T47D (cell line): ENCODE data around the gene DDX39A.

ENCODE experiments used
- DNase-seq, 2 experiments: peaks; one replicate each; pipeline versions ENCODE4 v3.0.0 to v3.0.0-alpha.2; 2011 to 2012; ENCODE audit warnings: low read depth in 1 of 2, low spot score in 1 of 2
- JUND ChIP-seq: IDR thresholded peaks from 2 replicates; pipeline ENCODE4 v1.6.1; 2012; ENCODE audit warnings: low read depth
- in situ Hi-C: cut with HindIII; loops from 2 replicates; pipeline ENCODE4 v1.10.0; 2016; ENCODE audit warnings: low sequenced_read_pairs, low pct_unique_long_range_greater_than_20kb

Gene DDX39A

DNA sequence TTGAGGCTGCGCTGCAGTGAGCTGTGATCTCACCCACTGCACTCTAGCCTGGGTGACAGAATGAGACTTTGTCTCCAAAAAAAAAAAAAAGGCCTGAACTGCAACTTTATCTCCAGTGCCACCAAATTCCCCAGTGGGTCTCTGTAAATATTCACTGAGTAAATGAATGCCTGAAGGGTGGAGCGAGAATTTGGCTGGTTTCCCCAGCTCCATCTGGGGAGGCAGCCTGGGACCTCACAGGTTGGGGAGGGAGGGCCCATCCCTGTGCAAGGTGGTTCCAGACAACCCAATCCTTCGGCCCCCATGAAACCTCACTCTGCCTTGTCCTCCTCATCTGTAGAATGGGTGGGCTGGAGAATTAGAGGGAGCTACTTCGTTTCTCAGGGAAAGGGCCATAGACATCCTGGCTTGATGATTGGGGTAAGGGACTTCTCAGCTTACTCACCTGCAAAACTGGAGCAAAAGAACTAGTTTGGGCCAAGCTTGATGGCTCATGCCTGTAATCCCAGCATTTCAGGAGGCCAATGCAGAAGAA, 9.8 kb upstream of the DDX39A start:
- in situ Hi-C loops, result no loop called here

DNA sequence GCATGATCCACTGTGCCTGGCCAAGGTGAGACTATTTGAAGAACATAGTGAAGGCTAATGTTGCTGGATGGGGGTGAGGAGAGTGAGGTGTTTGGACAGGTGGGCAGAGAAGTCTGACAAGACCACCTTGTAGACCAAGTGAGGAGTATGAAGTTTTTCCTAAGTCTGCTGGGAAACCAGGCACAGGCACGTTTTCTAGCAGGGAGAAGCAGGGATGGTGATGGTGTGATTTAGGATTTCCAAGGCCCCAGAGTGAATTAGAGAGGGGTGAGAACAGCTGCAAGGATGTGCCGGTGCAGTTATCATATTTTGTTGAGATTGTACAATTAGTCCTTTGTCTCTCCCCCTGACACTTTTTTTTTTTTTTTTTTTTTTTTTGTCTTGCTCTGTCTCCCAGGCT, 8.3 kb upstream of the DDX39A start:
- no peak for DNase-seq
- no peak for TF ChIP-seq JUND
- in situ Hi-C loops, result no loop called here

More for the DNA sequence above, 9.8 kb upstream of the DDX39A start:
- no peak for DNase-seq
- TF ChIP-seq JUND, result no peak

DNA sequence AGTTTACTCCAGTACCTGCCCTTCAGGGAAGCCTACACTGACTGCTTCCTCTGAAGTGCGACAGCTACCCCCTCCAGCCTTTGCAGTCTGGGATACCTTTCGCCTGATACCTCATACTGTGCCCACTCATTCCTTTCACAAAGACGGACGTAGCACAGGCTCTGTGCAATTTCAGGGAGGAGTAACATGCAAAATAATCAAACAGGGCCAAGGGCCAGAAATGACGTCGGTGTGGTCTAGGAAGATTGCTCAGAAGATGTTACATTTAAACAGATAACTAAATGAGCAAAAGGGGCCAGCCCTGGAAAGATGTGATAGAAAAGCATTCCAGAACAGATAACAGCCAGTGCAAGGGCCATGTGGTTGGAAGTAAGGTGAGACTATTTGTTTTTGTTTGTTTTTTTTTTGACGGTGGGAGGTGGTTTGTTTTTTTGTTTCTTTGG, 6.6 kb upstream of the DDX39A start:
- in situ Hi-C loops, result no loop called here
- no peak for TF ChIP-seq JUND
- no peak for DNase-seq

DNA sequence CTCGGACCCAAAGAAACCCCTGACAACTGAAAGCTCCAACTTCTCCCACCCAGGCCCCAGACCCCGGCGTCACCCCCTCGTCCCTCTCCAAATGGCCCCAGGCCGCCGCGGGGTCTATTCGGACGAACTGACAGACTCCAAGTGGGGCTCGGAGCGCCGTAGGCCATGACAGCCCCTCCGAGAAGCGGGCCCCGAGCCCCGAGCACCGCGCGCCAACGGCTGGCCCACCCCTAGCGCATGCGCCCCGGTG, 360 bp downstream of the DDX39A start:
- in situ Hi-C loops, result no loop called here
- peak in 1 of 2 experiments; percentile 56 for DNase-seq
- TF ChIP-seq JUND, result no peak

DNA sequence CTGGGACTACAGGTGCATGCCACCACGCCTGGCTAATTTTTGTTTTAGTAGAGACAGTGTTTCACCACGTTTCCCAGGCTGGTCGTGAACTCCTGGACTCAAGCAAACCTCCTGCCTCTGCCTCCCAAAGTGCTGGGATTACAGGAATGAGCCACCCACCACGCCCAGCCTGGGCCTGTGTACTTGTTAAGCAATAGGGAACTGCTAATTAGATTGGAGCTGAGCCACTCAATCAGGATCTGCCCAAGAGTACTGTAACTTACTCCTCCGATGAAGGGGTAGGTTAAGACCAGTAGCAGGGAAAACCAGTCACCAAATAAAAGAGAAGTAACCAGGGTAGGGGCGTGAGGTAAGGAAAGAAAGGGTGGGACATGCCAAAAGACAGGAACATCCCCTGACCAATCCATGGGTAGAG, 2.3 kb downstream of the DDX39A start:
- no peak for DNase-seq
- no peak for TF ChIP-seq JUND
- in situ Hi-C loops, result no loop called here

DNA sequence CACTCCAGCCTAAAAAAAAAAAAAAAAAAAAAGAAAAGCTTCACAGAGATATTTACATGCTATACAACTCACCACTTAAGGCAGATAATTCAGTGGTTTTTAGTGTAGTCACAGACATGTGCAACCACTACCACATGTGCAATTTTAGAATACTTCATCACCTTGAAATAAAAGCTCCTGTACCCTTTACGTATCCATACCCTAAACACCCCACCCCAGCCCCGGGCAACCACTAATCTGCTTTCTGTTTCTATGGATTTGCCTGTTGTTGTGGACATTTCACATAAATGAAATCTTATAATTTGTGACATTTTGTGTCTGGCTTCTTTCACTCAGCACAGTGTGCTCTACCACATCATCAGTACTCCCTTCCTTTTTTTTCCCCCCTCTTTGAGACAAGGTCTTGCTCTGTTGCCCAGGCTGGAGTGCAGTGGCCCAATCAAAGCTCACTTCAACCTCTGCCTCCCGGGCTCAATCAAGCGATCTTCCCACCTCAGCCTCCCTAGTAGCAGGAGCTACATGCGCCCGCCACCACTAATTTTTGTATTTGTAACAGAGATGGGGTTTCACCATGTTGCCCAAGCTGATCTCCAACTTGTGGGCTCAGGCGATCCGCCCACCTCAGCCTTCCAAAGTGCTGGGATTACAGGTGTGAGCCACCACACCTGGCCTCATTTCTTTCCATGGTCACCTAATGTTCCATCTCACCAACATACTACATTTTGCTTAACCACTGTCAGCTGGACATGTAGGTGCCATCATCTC, 4.0 kb downstream of the DDX39A start:
- in situ Hi-C loops, result no loop called here
- TF ChIP-seq JUND, result no peak
- no peak for DNase-seq

DNA sequence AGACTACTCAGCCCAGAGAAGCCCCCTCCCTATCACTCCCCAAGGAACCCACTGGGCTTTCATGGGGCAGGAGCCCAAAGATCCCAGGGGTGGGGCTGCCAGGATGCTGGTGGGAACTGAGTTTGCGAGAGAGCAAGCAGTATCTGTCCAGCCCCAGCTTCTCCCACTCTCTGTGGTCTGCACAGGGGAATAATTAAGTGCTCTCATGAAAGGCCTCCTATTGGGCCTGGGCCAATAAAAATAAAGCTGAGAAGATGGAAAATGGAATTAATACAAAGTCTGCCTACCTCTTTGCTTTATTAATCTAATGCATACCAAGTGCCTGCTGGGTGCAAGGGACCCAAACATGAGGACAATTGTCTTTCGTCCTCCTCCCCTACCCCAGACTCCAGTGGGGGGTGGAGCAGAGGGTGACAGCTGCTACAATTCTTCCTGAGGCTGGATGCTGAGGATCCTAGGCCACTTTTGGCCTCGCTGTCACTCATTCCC, 5.4 kb downstream of the DDX39A start:
- in situ Hi-C loops, result no loop called here
- no peak for TF ChIP-seq JUND
- no peak for DNase-seq

DNA sequence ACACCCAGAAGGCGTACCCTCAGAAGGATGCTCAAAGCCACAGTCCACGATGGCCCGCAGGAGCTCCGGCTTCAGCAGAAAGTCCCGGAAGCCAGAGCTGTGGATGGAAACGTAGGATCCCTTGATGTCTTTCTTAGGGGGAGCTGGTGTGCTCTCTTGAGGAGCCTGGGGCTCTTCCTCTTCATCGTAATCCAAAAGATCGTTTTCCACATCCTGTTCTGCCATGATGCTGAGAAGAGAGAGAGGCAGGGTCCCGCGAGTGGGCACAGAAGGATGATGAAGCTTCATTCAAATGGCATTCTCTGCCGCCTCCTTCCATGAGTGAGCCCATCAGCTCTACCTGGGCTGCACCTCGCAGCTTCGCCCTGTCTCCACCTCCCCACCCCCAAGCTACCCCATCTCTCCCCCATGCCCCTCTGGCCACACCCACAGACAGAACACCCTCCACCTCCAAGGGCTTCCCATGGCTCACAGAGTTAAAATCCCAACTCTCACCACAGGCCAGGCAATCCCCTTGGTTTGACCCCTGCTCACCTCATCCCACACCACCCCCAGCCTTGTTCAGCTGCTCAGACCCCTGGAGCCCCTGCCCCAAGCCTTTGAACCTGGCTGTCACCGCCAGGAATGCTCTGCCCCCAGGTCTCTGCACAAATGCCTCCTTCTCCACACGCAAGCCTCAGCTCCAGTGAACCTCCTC, 6.0 kb downstream of the DDX39A start:
- no peak for TF ChIP-seq JUND
- no peak for DNase-seq
- in situ Hi-C loops, result no loop called here

DNA sequence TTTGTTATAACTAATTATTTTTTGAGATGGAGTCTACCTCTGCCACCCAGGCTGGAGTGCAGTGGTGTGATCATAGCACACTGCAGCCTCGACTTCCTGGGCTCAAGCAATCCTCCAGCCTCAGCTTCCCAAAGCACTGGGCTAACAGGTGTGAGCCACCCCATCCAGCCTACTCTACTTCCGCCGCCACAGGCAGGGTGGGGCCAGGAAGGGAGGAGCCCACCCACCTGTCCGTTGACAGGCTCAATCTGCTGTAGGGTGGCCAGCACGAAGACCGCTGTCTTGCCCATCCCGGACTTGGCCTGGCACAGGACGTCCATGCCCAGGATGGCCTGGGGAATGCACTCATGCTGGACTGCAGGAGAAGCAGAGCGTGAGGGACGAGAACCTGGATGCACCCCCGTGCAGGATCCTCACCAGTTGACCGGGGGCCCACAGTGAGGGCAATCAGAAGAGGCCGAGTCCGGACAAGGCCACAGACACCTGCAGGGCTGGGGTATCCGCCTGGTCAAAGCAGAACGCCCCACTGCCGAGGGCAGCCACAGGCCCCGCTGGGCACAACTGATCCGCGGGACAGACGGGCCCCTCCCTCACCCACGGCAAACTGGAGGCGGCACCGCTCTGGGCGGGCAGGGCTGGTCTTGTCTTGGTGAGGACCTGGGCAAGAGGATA, 6.7 kb downstream of the DDX39A start:
- no peak for DNase-seq
- in situ Hi-C loops, result no loop called here
- TF ChIP-seq JUND, result no peak

DNA sequence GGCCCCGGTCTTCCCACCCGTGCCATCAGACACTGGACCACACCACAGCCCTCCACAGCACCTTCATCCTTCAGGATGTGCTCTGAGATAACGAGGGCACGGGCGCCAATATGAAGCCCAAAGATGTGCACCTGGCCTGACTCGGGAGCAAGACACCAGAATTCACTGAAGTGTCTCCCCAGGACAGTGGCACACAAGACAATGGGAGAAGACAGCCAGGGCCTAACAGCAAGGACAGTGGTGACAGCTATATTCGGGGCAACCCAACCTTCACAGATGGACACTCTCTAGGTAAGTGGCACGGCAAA, 7.2 kb downstream of the DDX39A start:
- in situ Hi-C loops, result no loop called here
- no peak for TF ChIP-seq JUND

DNA sequence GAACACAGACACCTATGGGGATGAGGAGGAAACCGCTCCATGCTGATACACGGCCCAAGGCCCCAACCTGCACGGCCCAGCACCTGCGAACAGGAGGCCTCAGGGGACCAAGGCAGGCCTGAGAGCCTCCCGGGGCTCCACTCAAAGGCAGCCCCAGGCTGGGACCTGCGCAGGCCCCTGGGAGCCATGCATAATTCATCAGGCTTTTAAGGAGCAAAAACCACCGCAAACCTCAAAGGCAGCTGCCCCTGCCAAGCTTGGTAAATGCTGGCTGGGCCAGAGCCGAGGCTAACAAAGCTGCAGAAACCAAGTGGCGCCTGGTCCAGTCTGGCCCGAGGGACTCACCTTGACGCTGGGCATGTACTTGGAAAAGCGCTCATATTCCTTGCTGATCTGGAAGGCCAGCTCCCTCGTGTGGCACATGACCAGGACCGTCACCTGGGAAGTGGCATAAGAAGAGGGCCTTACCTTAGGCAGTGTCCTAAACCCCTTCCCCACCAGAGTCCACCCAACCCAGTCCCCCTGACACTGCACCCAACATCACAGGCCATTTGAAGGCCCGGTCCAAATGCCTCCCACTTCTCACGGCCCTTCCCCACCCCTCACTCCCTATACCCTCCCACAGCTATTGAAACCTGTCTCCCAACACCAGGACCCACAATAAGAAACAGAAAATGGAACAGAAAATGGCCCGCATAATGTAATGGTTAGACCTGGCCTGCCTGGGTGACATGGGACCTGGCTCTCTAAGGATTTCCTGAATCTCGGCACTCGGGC, 7.8 kb downstream of the DDX39A start:
- TF ChIP-seq JUND, result no peak
- DNase-seq, result no peak
- in situ Hi-C loops, result no loop called here

More for the DNA sequence above, 7.2 kb downstream of the DDX39A start:
- no peak for DNase-seq
